HG03060 (cell line): Measurements from ENCODE around the gene PDS5A.
"Not testable (repeated sequence)": the region's sequence is repeated elsewhere in the genome, so short reads cannot be mapped to it uniquely, and the experiment has no call there.

Source experiments
- ATAC-seq: cut with Tn5 transposase; IDR thresholded peaks from one replicate; pipeline ENCODE4 v1.9.1; 2021; ENCODE audit warnings: low read depth, moderate number of reproducible peaks; ENCODE audit not compliant: unreplicated experiment

Gene PDS5A

DNA sequence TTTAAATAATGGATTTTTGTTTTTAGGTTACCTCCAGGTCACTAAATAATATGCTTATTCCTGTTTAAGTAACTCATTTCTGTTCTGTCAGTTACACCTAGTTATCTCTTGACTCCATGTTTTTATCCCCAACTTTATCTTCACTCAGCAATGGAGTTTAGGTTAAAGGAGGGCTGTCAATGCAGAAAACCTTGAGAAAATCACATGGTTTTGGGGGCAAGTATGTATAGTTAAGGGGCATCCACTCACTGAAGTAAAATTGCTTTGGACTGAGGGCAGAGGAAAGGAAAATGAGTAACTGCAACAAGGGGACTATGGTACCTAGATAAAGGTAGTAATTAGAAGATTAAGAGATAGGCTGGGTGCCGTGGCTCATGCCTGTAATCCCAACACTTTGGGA, 192.6 kb downstream of the PDS5A start:
- ATAC-seq: no peak

- ATAC-seq: not testable (repeated sequence)
These were observed 195.7 kb downstream of the PDS5A start for GRCh38 chr4:39781988-39782387.
